ENCODE data around the gene EFNA1. TPM values are rescaled to one million over a fixed set of nuclear protein-coding genes. Genes with fewer than 3 reads are reported as not detected.

EFNA1 gene
- total RNA-seq, 1 donor from 2014 or later = 22.1 TPM

DNA sequence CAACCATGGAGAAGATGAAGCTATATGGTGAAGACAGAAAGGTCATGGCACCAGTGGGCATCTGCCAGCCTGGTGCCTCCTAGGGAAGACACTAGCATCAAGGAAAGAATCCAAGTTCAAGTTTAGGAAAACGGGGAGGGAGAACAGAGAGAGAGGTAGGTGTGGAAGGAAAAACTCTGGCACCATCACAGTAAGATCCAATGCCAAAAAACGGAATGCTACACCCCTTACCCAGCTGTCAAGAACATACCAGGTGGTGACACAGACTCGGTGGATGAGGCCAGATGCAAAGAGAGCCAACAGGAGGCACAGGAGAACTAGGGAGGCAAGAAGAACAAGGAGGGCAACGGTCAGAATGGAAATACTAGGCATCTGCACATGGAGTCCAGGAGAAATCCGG is 41.9 kb downstream of the EFNA1 start:
- Mint-ChIP-seq H3K4me3 (ENCODE audit: low read depth) (no peak overlapping the region), H3K9me3 (ENCODE audit: low read depth) (no peaks in the 10 kb centered on the region), H3K4me1 (ENCODE audit: low read depth) (peaks cover 19% of the 10 kb centered on the region), H3K36me3 (ENCODE audit: insufficient read depth) (peaks cover 4% of the 10 kb centered on the region), H3K27ac (no peak overlapping the region), H3K27me3 (peaks cover 2% of the 10 kb centered on the region)
- TF ChIP-seq, protein P1, sequence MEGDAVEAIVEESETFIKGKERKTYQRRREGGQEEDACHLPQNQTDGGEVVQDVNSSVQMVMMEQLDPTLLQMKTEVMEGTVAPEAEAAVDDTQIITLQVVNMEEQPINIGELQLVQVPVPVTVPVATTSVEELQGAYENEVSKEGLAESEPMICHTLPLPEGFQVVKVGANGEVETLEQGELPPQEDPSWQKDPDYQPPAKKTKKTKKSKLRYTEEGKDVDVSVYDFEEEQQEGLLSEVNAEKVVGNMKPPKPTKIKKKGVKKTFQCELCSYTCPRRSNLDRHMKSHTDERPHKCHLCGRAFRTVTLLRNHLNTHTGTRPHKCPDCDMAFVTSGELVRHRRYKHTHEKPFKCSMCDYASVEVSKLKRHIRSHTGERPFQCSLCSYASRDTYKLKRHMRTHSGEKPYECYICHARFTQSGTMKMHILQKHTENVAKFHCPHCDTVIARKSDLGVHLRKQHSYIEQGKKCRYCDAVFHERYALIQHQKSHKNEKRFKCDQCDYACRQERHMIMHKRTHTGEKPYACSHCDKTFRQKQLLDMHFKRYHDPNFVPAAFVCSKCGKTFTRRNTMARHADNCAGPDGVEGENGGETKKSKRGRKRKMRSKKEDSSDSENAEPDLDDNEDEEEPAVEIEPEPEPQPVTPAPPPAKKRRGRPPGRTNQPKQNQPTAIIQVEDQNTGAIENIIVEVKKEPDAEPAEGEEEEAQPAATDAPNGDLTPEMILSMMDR (IDR thresholded peaks at IDR 0.05; ENCODE audit: unreplicated experiment) = no peak
- DNase-seq (ENCODE audit: low spot score, unreplicated experiment) = no peak

DNA sequence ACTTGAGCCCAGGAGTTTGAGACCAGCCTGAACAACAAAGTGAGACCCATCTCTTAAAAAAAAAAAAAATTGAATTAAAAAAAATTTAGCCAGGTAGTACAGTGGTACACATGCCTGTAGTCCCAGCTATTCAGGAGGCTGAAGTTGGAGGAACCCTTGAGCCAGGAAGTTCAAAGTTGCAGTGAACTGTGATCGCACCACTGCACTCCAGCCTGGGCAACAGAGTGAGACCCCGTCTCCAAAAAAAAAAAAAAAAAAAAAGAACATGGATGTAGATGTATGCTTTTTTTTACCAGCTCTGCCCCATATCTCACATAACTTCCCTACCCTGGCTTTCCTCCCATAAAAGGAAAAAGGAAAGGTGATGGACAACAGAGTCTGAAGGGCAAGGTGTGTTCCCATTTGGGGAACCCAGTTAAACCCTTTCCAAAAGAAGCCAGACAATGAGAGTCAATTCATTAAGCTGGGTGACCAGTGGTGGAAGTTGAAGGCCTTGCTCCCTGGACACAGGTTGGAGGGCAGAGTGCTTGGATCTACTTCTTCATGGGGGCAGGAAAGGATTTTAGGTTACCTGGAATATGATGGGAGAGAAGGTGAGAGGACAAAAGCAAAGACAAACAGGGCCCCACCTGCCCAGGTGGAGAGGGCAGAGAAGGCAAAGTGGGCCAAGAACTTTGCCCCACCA is 42.6 kb downstream of the EFNA1 start:
- Mint-ChIP-seq H3K27me3 (peaks cover 2% of the 10 kb centered on the region), H3K4me1 (ENCODE audit: low read depth) (peaks cover 25% of the 10 kb centered on the region), H3K4me3 (ENCODE audit: low read depth) (no peak overlapping the region), H3K36me3 (ENCODE audit: insufficient read depth) (peaks cover 4% of the 10 kb centered on the region), H3K27ac (no peak overlapping the region), H3K9me3 (ENCODE audit: low read depth) (no peaks in the 10 kb centered on the region)
- TF ChIP-seq, protein P1 (IDR thresholded peaks at IDR 0.05; ENCODE audit: unreplicated experiment) = no peak
- no peak for DNase-seq (ENCODE audit: low spot score, unreplicated experiment)

DNA sequence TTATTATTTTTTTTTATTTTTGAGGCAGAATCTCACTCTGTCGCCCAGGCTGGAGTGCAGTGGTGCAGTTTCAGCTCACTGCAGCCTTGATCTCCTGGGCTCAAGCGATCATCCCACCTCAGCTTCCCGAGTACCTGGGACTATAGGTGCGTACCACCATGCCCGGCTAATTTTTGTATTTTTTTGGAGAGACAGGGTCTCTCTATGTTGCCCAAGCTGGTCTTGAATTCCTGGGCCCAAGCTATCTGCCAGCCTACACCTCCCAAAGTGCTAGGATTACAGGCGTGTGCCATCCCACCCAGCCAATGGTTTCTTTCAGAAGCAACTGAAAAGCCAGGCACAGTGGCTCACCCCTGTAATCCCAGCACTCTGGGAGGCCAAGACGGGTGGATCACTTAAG is 43.1 kb downstream of the EFNA1 start:
- H3K4me3 Mint-ChIP-seq (ENCODE audit: low read depth) = peak overlapping the region; percentile 9
- TF ChIP-seq, protein P1 (IDR thresholded peaks at IDR 0.05; ENCODE audit: unreplicated experiment) = no peak
- peaks cover 2% of the 10 kb centered on the region for H3K27me3 Mint-ChIP-seq
- peaks cover 4% of the 10 kb centered on the region for H3K36me3 Mint-ChIP-seq (ENCODE audit: insufficient read depth)
- no peak overlapping the region for H3K27ac Mint-ChIP-seq
- H3K9me3 Mint-ChIP-seq (ENCODE audit: low read depth) = no peaks in the 10 kb centered on the region
- DNase-seq (ENCODE audit: low spot score, unreplicated experiment) = no peak
- peaks cover 25% of the 10 kb centered on the region for H3K4me1 Mint-ChIP-seq (ENCODE audit: low read depth)

DNA sequence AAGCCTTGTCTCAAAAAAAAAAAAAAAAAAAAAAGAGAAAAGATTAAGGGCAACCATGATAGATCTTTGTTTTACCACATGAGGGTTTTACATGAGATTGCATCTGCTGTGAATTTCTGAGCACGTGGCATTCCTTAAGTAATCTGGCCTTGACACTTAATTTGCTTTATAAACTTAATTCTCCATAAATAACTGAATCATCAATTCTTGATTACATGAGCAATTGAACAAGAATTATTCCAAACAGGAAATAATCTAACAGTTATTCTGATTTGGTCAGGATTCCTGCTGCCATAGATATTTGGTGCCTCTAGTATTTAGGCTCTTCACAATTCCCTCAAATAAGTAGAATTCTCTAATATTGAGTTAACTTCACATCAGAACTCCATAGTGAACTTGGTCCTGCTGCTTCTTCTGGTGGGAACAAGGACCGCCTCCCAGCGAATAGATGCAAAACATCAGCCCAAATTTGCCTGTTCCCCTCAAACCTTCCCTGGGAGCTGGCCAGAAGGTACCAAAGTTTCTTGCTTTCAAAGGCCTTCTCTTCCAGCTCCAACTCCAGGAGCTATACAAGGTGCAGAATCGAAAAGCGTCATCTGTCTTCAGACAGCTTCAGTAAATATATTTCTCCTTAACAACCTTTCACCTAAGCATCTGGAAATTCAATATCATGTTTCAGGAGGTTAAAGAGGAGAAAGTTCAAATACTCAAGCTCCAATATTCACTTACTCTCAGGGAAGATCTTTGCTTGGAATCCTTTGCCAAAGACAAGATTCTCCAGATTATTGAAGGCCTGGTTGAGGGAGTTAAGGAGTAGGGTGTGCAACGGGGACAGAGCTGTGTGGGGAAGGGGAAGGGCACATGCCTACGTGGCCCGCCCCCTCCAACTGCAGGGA is 44.4 kb downstream of the EFNA1 start:
- DNase-seq (ENCODE audit: low spot score, unreplicated experiment) = no peak
- Mint-ChIP-seq H3K9me3 (ENCODE audit: low read depth) (no peaks in the 10 kb centered on the region), H3K27me3 (peaks cover under 1% of the 10 kb centered on the region), H3K4me3 (ENCODE audit: low read depth) (peak overlapping the region; percentile 93), H3K4me1 (ENCODE audit: low read depth) (peaks cover 32% of the 10 kb centered on the region), H3K27ac (peak overlapping the region; percentile 96), H3K36me3 (ENCODE audit: insufficient read depth) (peaks cover 4% of the 10 kb centered on the region)
- TF ChIP-seq, protein P1 (IDR thresholded peaks at IDR 0.05; ENCODE audit: unreplicated experiment) = no peak

DNA sequence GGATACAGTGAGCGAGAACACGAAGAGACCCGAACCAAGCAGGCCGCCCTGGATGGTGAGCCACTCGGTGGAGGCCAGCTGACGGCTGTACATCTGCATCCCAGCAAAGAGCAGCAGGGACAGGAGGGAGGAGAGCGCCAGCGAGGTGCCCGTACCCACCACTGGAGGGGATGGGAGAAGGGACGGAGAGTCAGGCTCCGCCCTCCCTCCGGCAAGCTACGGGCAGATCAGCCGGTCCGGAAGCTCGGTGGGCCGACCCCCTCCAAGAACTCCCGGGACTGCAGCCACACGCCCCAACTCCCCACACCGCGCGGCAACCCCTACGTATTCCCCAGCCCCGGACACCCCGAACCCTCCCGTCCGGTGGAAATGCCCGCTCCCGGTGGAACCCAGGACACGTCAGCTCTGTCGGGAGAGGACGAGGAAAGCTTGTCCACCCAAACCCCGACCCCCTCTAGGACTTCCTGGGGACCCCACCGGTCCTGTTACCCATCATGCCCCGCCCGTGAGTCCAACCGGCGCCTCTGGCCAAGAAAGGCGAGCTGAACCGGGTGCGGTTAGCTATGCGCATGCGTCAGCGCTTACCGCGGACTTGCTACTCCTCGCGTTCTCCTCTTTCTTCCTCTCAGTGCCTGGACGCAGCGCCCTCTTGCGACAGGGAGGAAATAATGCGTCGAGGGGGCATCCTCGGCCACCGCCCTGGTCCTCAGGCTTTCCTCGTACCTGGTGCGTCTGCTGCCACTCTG is 45.2 kb downstream of the EFNA1 start, which contains the start of gene KRTCAP2:
TSS of gene KRTCAP2 (minus strand) at position 573 of the 746 bp plus-strand sequence. CDS start at position 493, 80 bp downstream.
- H3K27ac Mint-ChIP-seq = peak within 1 kb of the TSS; percentile 96
- H3K4me1 Mint-ChIP-seq (ENCODE audit: low read depth) = peaks cover 29% of the 10 kb centered on the region
- peaks cover 6% of the 10 kb centered on the region for H3K36me3 Mint-ChIP-seq (ENCODE audit: insufficient read depth)
- no peaks in the 10 kb centered on the region for H3K27me3 Mint-ChIP-seq
- H3K4me3 Mint-ChIP-seq (ENCODE audit: low read depth) = peak within 1 kb of the TSS; percentile 93
- peak; percentile 90 for DNase-seq (ENCODE audit: low spot score, unreplicated experiment)
- H3K9me3 Mint-ChIP-seq (ENCODE audit: low read depth) = no peaks in the 10 kb centered on the region
- TF ChIP-seq, protein P1 (IDR thresholded peaks at IDR 0.05; ENCODE audit: unreplicated experiment) = peak; percentile 92

Measured in progenitor cell of endocrine pancreas (in vitro differentiated cells).